NCI-H748 (cell line): Measurements from ENCODE around the gene ENAM.

Source experiments
- DNase-seq: peaks from one replicate; lab custom pipeline; 2025; ENCODE audit not compliant: unreplicated experiment; lab: John Stamatoyannopoulos, UW

ENAM gene

GRCh38 chr4:70628444-70628843 is at the start of gene ENAM:
TSS of gene ENAM (plus strand) at chr4:70628744. CDS start at chr4:70629501, 757 bp downstream.
- no peak for DNase-seq

GRCh38 chr4:70581980-70582379 is 46.6 kb upstream of the ENAM start:
- DNase-seq, result no peak

- DNase-seq, result peak; percentile 48
These were observed 44.4 kb upstream of the ENAM start for GRCh38 chr4:70583952-70584834.

- peak; percentile 5 for DNase-seq
These were observed 41.7 kb upstream of the ENAM start for GRCh38 chr4:70586841-70587240.

GRCh38 chr4:70589785-70590184 is 38.8 kb upstream of the ENAM start:
- no peak for DNase-seq

GRCh38 chr4:70591955-70592582 is 36.5 kb upstream of the ENAM start, which contains the start of gene AMBN:
TSS of gene AMBN (plus strand) at chr4:70592256. CDS start at chr4:70592359, 103 bp downstream.
- peak; percentile 56 for DNase-seq

GRCh38 chr4:70594196-70594595 is 34.3 kb upstream of the ENAM start:
- DNase-seq, result no peak

GRCh38 chr4:70600305-70600704 is 28.2 kb upstream of the ENAM start:
- DNase-seq, result no peak

- no peak for DNase-seq
These were observed 27.6 kb upstream of the ENAM start for GRCh38 chr4:70600977-70601376.

GRCh38 chr4:70601422-70602039 is 27.0 kb upstream of the ENAM start:
- peak; percentile 66 for DNase-seq

GRCh38 chr4:70603856-70604255 is 24.7 kb upstream of the ENAM start:
- no peak for DNase-seq

- no peak for DNase-seq
These were observed 22.1 kb upstream of the ENAM start for GRCh38 chr4:70606459-70606858.

GRCh38 chr4:70607334-70607853 is 21.1 kb upstream of the ENAM start:
- DNase-seq, result no peak

- no peak for DNase-seq
These were observed 20.2 kb upstream of the ENAM start for GRCh38 chr4:70608324-70608723.

GRCh38 chr4:70613306-70614183 is 15.0 kb upstream of the ENAM start:
- peak; percentile 2 for DNase-seq

- DNase-seq, result no peak
These were observed 14.4 kb upstream of the ENAM start for GRCh38 chr4:70614184-70614555.

GRCh38 chr4:70619288-70619687 is 9.3 kb upstream of the ENAM start:
- DNase-seq, result no peak

- DNase-seq, result no peak
These were observed 8.8 kb upstream of the ENAM start for GRCh38 chr4:70619778-70620177.

- DNase-seq, result no peak
These were observed 5.2 kb upstream of the ENAM start for GRCh38 chr4:70623323-70623722.

- DNase-seq, result no peak
These were observed 4.2 kb upstream of the ENAM start for GRCh38 chr4:70624226-70624793.
